HFFc6 (cell line): ENCODE data around the gene RBM39. TPM values are rescaled to one million over a fixed set of nuclear protein-coding genes. Genes with fewer than 3 reads are reported as not detected.

Experiments
- DNase-seq: peaks from one replicate; pipeline ENCODE4 v3.0.0-alpha.2; 2018
- H3K27ac Mint-ChIP-seq: 2 replicates; pipeline ENCODE4 v1.8.0; 2020; ENCODE audit warnings: mild to moderate bottlenecking, mixed read lengths
- H3K27me3 Mint-ChIP-seq: 2 replicates; pipeline ENCODE4 v1.8.0; 2021; ENCODE audit warnings: mild to moderate bottlenecking, moderate library complexity, mixed read lengths; ENCODE audit not compliant: insufficient read depth
- H3K36me3 Mint-ChIP-seq: 2 replicates; pipeline ENCODE4 v1.8.0; 2021; ENCODE audit warnings: low read depth, mixed read lengths
- H3K4me1 Mint-ChIP-seq: 2 replicates; pipeline ENCODE4 v1.8.0; 2020; ENCODE audit warnings: low read depth, mixed read lengths
- H3K4me3 Mint-ChIP-seq: 2 replicates; pipeline ENCODE4 v1.8.0; 2020; ENCODE audit warnings: mild to moderate bottlenecking, moderate library complexity, mixed read lengths
- H3K9me3 Mint-ChIP-seq: 2 replicates; pipeline ENCODE4 v1.8.0; 2020; ENCODE audit warnings: mild to moderate bottlenecking, mixed read lengths
- total RNA-seq, 6 experiments: library from RNA; stranded (reverse); fragmentation: NEBNext Ultra II Directional; extraction: Animal tissue kit (Norgen Biotek cat#: 25700); gene quantifications; 2 replicates in 1 of 6; 3 replicates in 5 of 6; pipeline ENCODE4 v1.2.3, GENCODE V29; 2021
- TF ChIP-seq, protein P1 (sequence below): fragments of 200-600 bp; sonication (generic); IDR thresholded peaks from 2 replicates; pipeline ENCODE4 v1.5.0; 2021; ENCODE audit warnings: antibody characterized with exemption, mild to moderate bottlenecking

Gene RBM39
- total RNA-seq, 6 experiments from 2014 or later: 162 to 198 (median 185) TPM

DNA sequence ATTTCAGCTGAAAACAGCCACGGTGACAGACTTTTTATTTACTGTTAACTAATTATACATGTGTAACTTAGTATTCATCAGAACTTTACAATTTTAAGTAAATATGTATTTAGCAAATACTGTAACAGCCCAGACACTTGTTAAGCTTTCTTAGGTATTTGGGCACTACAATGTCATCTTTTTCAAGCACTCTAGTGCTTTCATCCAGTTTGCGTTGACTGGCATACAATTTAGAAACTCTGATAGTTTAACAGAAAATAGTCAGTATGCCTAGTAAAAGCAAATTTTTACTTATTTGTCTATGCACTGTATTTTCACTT lies 10.6 kb downstream of the RBM39 start:
- H3K27ac Mint-ChIP-seq: peak overlapping the region; percentile 49; the same call in 1 of the 2 replicates
- TF ChIP-seq, protein P1, sequence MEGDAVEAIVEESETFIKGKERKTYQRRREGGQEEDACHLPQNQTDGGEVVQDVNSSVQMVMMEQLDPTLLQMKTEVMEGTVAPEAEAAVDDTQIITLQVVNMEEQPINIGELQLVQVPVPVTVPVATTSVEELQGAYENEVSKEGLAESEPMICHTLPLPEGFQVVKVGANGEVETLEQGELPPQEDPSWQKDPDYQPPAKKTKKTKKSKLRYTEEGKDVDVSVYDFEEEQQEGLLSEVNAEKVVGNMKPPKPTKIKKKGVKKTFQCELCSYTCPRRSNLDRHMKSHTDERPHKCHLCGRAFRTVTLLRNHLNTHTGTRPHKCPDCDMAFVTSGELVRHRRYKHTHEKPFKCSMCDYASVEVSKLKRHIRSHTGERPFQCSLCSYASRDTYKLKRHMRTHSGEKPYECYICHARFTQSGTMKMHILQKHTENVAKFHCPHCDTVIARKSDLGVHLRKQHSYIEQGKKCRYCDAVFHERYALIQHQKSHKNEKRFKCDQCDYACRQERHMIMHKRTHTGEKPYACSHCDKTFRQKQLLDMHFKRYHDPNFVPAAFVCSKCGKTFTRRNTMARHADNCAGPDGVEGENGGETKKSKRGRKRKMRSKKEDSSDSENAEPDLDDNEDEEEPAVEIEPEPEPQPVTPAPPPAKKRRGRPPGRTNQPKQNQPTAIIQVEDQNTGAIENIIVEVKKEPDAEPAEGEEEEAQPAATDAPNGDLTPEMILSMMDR: no peak
- peaks cover 51% of the 10 kb centered on the region for H3K36me3 Mint-ChIP-seq
- peak overlapping the region; percentile 67; the same call in 1 of the 2 replicates for H3K4me3 Mint-ChIP-seq
- peaks cover 48% of the 10 kb centered on the region for H3K4me1 Mint-ChIP-seq
- H3K9me3 Mint-ChIP-seq: peaks cover 5% of the 10 kb centered on the region; the same call in 1 of the 2 replicates
- DNase-seq: no peak
- peaks cover 11% of the 10 kb centered on the region for H3K27me3 Mint-ChIP-seq

DNA sequence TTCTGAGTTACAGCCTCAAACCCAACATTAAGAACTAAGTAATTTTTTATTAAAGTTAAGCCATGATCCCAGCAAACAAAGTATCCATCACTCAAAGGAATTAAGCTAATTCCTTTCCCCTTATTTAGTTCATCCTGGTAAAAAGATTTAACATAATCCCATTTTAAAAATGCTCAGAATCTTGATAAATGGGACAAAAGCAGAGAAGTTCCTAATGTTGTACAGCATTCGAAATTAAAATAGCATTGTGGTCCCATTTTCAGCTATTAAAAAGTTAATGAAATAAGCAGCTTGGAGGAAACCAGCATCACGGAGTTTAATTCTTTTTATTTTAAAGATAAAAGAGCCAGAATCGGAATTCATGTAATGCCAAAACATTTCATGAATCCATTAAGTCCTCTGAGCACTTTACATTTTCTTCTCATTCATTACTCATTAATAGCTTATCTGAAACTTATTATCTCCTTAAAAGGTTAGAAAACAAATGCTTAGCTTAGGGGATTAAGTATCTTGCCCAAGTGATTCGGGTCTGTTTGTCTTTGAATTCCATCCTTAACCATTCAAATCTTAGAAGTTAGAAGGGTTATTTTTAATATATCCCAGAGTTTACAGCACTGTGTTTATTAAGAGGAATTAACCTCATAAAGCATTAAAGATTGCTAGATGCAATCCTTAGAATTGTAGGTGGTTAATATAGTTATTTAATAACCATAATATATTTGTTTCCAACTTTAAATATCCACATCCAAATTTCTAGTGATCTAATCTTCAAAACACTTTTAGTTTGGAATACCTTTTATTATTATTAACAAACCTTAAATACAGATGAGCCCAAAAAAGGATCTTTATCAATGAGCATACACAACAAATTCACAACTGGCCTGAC lies 11.2 kb downstream of the RBM39 start:
- H3K4me1 Mint-ChIP-seq: peaks cover 42% of the 10 kb centered on the region
- H3K9me3 Mint-ChIP-seq: peaks cover 5% of the 10 kb centered on the region; the same call in 1 of the 2 replicates
- peaks cover 50% of the 10 kb centered on the region for H3K36me3 Mint-ChIP-seq
- H3K27ac Mint-ChIP-seq: peak overlapping the region; percentile 61
- no peak for DNase-seq
- H3K27me3 Mint-ChIP-seq: peaks cover 11% of the 10 kb centered on the region
- H3K4me3 Mint-ChIP-seq: no peak overlapping the region; the same call in 1 of the 2 replicates
- TF ChIP-seq, protein P1: no peak

DNA sequence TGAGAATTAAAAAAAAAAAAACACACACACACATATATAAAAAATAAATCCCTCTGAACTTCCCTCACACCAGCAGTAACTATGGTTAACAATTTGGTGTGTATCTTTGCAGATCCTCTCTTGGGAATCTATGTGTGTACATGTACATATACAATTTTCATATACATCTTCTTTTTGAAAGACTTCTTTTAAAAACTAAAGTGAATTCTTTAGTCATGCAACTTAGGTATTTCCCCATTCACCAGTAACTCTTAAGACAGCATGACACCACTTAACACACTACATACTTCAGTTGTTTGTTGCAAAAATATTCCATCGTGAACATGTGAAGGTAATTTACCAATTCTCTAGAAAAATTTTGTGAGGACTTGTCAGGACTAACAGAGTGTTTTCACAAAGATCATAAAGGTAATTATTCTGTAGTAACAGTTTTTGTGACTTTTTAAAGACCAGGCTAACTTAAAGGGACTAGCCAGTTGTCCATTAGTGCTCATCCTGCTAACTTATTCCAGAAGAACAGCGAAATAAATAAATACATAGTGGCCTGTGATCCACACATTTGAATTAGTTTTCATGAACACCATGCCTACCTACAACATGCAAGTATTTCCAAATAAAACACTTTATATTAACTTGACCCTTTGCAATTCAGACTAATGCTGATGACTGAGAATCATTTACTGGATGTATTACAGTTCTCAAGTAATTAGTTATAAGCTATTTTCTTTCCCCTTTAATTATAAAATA lies 12.1 kb downstream of the RBM39 start:
- Mint-ChIP-seq H3K4me1 (peaks cover 39% of the 10 kb centered on the region), H3K9me3 (peaks cover 5% of the 10 kb centered on the region; the same call in 1 of the 2 replicates), H3K27me3 (peaks cover 16% of the 10 kb centered on the region), H3K36me3 (peaks cover 54% of the 10 kb centered on the region), H3K27ac (peak overlapping the region; percentile 61), H3K4me3 (peak overlapping the region; percentile 26; the same call in 1 of the 2 replicates)
- DNase-seq: no peak
- TF ChIP-seq, protein P1: no peak

DNA sequence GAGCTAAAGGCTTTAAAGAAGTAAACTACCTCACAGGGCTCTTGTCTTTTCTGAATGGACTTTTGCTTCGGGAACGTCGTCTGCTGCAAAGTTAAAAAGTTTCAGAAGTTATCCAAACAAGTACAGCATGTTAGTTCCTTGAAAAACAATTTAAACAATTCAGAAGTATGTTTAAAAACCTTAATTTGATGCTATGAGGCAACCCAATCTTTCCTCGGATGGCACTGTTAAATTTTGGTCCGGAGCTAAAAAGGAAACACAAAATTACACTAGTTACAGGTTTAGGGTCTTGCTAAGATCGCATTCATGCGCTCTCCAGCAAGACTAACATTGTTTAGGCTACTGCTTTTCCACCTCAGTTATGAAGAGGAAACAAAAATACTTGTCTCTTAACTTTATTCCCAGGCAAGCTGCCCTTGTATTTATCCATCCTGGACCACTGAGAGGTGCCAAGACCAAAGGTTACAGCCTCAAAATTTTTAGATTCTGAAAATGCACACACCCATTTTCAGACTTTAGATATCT lies 12.7 kb downstream of the RBM39 start:
- H3K27ac Mint-ChIP-seq: peak overlapping the region; percentile 61
- DNase-seq: no peak
- H3K9me3 Mint-ChIP-seq: peaks cover 5% of the 10 kb centered on the region; the same call in 1 of the 2 replicates
- peaks cover 17% of the 10 kb centered on the region for H3K27me3 Mint-ChIP-seq
- peaks cover 55% of the 10 kb centered on the region for H3K36me3 Mint-ChIP-seq
- no peak overlapping the region for H3K4me3 Mint-ChIP-seq
- TF ChIP-seq, protein P1: no peak
- H3K4me1 Mint-ChIP-seq: peaks cover 33% of the 10 kb centered on the region

DNA sequence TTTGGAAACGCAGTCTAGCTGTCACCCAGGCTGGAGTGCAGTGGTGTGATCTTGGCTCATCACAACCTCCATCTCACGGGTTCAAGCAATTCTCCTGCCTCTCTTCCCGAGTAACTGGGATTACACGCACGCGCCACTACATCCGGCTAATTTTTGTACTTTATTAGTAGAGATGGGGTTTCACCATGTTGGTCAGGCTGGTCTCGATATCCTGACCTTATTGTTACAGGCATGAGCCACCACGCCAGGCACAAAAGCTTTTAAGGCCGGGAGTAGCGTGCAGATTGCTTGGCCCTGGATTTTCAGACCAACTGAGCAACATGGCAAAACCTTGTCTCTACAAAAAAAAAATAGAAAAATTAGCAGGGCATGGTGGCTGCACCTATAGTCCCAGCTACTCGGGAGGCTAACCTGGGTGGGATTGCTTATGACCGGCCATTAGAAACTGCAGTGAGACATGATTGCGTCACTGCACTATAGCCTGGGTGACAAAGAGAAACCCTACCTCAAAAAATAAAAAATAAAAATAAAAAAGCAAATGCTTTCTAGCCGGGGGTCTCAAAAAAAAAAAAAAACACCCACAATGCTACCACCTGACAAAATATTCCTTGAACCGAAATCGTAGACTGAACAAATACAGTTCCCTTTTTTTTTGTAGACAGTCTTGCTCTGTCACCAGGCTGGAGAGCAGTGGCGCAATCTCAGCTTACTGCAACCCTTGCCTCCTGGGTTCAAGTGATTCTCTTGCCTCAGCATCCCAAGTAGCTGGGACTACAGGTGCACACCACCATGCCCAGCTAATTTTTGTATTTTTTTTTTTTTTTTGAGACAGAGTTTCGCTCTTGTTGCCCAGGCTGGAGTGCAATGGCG lies 15.0 kb downstream of the RBM39 start:
- TF ChIP-seq, protein P1: no peak
- H3K4me3 Mint-ChIP-seq: no peak overlapping the region
- H3K4me1 Mint-ChIP-seq: peaks cover 23% of the 10 kb centered on the region
- peaks cover 4% of the 10 kb centered on the region; the same call in 1 of the 2 replicates for H3K9me3 Mint-ChIP-seq
- peaks cover 44% of the 10 kb centered on the region for H3K36me3 Mint-ChIP-seq
- no peak overlapping the region; the same call in 1 of the 2 replicates for H3K27ac Mint-ChIP-seq
- peaks cover 14% of the 10 kb centered on the region for H3K27me3 Mint-ChIP-seq
- no peak for DNase-seq
